Stimulated activated naive CD4-positive, alpha-beta T cell treated with Interleukin-2 at 50 U/mL for 16 hours (primary cell): ENCODE measurements around the gene PPFIBP2.

ENCODE experiments used
- DNase-seq: peaks from one replicate; lab custom pipeline; 2025; lab: John Stamatoyannopoulos, UW

The PPFIBP2 gene

GRCh38 chr11:7577291-7578190 is 63.7 kb downstream of the PPFIBP2 start:
- DNase-seq = no peak

- DNase-seq = no peak
These were observed 64.6 kb downstream of the PPFIBP2 start for GRCh38 chr11:7578276-7578955.

DNA sequence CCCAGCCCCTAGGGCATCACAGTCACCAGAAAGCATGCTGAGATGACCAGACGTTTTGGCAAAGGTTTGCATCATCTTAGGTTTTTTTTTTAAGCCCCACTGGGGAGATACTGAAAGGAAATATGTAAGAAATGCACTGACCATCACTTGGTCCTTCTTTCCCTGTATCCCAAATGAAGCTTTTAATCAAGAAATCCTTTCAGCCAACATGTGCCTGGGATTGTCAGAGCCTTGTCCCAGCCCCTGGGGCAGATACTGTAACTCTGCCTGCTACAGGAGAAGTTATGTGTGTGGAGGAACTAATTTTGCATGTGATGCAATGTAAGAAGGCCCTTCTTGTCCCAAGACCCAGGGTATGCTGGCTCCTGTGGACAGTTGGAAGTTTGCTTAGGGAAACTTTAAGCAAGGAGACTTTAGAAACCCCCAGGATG is 65.6 kb downstream of the PPFIBP2 start:
- no peak for DNase-seq

DNA sequence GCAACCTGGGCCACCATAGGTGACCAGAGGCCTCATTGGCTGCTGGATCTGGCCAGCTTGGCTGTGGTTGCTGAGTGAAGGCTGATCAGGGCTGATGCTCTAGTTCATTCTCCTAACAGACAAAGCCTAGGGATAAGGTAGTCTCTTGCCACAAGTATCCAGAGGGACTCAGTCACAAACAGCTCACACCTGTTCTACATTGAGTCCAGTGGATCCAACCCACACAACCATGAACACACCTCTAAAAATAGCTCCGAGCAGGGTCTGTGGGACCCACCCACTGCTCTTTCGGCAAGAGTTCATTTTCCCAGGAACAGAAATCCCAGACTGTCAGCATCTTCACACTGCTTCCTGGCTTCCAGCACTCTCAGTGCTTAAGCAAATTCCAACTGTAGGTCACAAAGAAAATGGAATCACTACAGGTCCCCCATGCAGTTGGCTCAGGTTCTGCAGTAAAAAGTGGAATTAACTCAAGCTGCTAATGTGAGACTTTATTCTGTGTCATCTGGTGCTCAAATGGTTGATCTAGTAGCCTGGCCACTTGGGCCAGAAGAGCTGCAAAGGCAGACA is 67.3 kb downstream of the PPFIBP2 start:
- DNase-seq = no peak

DNA sequence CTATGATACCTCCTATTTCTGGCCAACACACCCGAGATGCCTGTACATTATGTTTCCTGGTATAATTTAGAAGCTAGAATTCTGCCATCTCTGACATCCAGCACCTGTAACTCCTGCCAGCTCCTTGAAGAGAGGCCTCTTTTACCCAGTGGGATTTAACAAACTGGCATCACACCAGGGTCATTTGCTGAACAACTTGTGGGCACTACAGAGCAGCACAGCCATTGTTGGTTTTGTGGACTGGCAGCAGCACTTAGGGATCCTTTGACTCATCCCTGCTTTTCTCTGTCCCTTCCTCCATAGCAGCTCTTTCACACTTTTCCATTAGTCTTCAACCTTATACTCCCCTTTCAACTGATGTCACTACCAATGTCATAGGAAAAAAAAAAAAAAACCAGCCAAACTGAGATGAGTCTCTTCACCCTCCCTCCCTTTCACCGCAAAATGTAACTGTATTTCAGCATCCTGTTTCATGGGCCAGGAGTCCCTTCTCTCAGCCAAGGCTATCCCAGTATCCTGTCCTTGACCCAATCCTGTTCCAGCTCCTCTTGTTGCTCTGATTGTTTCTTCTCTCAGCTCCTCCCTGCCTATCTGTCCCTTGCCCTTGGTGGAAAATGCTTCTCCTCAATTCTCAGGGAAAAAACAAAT is 68.7 kb downstream of the PPFIBP2 start:
- DNase-seq = no peak

DNA sequence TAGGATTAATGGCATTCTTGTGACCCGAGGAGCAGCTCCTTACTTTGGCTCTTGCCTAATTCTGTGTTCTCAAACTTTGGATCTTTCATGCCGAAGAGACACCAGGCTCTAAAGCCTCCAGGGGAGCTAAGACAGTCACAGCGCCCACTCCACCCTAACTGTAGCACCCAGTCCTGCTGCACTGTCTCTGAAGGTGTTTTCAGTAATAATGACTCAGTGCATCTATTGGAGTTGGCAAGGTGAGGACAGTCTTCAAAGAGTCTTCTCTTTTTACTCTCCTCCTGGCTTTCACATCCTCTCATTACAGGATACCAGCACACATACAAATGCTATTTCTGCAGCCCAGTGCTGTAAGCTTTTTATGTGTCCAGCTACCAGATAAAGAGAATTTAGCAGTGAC is 69.4 kb downstream of the PPFIBP2 start:
- no peak for DNase-seq

GRCh38 chr11:7584910-7585309 is 71.1 kb downstream of the PPFIBP2 start:
- no peak for DNase-seq

GRCh38 chr11:7585816-7586215 is 72.0 kb downstream of the PPFIBP2 start:
- DNase-seq = no peak

DNA sequence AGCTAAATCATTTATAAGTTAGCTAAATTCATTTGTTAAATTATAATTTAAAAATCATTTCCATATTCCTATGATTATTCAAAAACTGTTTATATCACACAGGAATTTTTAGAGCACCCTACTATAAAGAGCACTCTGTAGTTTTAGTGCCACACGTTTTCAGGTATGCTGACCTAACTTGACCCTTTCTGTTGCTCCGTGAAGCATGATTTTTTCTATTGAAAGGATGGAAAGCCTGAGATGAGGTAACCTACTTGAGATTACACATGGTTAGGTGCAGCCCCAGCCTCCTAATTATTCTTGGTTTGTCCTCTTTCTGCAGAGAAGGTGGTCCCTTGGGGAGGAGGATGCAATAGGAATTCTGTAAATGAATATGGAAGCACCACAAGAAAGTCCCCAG is 72.6 kb downstream of the PPFIBP2 start:
- DNase-seq = no peak

DNA sequence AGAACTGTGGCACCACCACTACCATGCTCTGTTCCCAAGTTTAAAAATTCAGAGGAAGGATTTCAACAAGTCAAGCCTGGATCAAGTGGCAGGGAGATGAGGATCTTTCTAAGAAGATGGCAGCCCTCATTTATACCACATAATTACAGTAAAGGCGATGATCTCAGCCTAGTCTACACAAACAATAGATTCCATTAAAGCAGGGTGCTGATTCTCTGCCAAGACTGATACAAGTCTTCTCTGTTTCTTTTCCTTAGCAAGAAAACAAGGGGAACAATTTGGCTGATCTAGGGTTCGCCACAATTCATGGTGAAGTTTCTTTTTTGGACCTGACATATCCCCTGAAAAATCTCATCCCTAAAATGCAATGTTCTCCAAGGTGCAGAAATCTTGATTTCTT is 73.9 kb downstream of the PPFIBP2 start:
- DNase-seq = no peak

DNA sequence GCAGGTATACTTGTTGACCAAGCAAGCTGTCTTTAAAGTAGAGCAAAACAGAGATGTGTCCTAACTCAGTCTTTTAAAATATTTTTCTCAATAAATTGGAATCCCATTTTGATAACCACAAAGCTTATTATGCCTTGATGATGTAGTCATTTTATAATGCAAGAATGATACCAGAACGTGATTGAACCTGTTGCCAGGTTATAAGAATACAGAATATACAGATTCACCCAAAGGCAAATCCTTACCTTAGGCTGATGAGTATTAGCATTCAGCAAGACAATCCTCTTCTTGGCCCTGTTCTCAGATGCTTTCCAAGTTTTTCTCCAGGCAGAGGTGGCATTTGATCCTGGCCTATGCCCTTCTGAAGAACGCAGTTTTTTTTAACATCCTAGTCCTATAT is 76.1 kb downstream of the PPFIBP2 start:
- no peak for DNase-seq

DNA sequence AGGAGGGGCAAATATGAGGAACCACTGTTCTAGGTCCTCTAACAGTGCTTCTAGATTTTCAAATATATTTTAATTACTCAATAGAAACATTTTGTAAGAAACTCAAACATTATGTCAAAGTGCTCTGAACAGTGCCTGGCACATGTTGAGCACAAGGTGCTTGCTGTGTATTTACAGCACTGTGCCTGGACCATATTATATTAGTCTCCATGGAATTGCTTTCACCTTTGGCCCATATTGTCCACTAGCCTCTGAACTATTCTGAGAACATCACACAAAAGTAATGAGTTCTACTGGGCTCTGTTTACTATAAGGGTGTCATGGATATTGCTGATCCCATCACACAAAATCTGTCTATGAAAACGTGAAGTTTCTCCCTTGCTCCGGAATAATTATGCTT is 76.7 kb downstream of the PPFIBP2 start:
- no peak for DNase-seq

- no peak for DNase-seq
These were observed 77.5 kb downstream of the PPFIBP2 start for GRCh38 chr11:7591107-7591894.

DNA sequence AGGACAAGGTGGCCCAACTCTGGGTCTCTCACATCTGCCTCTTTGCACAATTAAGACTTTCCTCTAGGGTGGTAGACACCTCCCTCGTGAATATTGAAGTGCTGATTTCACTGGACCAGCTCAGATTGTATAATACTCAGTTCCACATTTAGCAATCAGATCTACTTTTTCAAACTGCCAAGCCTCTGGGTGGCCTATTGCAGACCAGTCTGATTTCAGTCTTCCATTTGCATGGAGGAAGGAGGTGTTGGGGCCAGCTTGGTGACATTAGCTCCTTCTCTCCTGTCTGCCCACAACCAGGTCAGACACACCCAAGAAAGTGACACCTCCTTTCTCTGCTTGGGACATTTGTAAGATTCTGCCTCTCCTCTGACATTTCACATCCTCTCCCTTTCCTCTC is 78.2 kb downstream of the PPFIBP2 start:
- no peak for DNase-seq

GRCh38 chr11:7592711-7593110 is 78.9 kb downstream of the PPFIBP2 start:
- no peak for DNase-seq

DNA sequence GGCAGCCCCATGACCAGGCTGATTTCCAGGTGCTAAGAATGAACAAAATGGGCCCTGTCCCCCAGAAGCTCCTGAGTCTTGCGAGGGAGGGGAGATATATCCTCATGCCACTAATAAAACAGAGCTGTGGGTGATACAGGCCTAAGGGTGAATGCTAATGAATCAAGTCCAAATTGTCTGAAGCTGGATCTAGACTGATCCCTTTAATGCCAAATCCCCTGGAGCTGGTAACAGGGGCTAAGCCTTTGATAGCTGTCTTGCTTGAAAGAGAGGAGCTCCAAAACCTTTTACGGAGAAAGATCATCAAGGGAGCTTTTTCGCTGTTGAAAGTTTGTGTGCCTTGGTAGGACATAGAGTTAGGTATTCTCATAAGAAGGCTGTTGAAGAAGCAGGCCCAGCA is 79.7 kb downstream of the PPFIBP2 start:
- no peak for DNase-seq

- no peak for DNase-seq
These were observed 81.4 kb downstream of the PPFIBP2 start for GRCh38 chr11:7595016-7595866.

- DNase-seq = no peak
These were observed 82.2 kb downstream of the PPFIBP2 start for GRCh38 chr11:7595951-7596350.

DNA sequence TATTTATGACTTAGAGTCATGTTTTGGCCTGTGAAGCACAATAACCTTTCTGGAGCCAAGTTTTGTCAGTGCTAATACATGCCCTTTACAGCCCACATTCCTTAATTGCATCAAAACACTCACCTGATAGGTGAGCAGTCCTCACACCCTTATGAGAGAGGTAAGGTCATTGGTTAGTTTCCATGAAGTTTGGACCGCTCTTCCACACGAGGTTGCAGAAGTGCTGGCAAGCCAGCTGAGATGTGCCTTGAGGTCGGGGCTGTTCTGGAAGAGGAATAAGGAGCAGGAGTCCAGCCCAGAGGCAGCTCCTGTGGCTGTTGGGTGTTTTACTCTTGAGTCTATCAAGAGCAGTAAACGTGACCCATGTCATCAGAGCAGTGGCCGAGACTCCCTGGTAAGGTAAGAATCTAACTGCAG is 83.2 kb downstream of the PPFIBP2 start:
- no peak for DNase-seq

DNA sequence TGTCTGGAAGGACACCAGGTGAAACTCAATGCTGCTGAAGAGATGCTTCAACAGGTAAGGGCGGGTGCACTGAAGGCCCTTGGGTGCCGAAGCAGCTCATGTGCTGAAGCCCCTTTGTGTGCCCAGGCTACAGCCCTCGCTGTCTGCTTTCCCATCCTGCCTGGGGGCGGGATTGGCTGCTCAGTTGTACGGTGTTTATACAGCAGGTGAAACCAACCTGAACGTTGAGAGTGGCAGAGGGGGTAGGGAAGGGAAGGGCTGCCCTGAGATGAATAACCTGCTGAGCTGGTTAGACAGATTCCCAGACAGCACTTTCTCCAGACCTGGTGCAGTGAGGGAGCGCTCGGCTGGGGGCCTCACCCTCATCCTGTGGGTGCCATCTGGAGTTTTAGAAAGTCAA is 83.8 kb downstream of the PPFIBP2 start:
- DNase-seq = no peak

- DNase-seq = no peak
These were observed 85.4 kb downstream of the PPFIBP2 start for GRCh38 chr11:7599209-7599608.
